ENCODE results near the gene B4GALNT3.

Gene B4GALNT3

GRCh38 chr12:468671-469389 is 9.1 kb downstream of the B4GALNT3 start:
- DNase-seq = no peak

GRCh38 chr12:470133-470532 is 10.4 kb downstream of the B4GALNT3 start:
- DNase-seq = no peak

DNA sequence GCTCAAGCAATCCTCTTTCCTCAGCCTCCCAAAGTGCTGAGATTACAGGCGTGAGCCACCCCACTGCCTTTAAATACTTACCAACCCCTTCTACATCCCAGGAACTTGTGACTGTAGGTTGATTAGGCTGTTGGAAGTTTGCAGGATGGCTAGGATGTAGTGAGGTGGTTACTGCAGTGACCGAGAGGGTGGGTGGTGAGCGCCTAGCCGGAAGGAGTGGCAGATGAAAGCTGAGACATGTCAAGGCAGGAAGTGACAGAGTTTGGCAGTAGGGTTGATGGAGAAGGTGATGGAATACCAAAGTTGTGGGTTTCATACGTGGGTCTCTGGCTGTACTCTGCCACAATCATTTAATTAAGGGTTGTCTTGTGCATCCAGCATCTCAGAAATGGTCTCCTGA is 13.5 kb downstream of the B4GALNT3 start:
- no peak for DNase-seq

GRCh38 chr12:473863-474577 is 14.3 kb downstream of the B4GALNT3 start:
- no peak for DNase-seq

DNA sequence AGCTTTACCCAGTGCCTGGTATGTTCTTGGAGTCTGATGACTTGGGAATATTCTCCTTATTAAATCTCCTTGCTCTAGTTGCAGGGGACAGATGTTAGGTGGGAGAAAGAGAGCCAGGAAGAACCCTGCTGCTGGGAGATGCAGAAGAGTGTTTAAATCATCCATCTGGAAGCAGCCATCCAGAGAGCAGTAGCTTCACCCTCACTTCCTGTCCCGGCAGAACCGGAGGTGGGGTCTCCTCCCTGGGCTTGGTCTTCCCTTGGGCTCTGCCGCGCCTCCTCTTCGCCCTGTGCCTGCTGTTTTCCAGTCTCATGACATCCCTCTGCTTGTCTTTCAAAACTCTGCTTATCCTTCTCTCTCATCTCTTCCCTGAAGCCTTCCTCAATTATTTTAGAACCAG is 15.5 kb downstream of the B4GALNT3 start:
- no peak for DNase-seq

GRCh38 chr12:479161-479560 is 19.4 kb downstream of the B4GALNT3 start:
- no peak for DNase-seq

GRCh38 chr12:480831-481816 is 21.4 kb downstream of the B4GALNT3 start:
- DNase-seq = no peak

DNA sequence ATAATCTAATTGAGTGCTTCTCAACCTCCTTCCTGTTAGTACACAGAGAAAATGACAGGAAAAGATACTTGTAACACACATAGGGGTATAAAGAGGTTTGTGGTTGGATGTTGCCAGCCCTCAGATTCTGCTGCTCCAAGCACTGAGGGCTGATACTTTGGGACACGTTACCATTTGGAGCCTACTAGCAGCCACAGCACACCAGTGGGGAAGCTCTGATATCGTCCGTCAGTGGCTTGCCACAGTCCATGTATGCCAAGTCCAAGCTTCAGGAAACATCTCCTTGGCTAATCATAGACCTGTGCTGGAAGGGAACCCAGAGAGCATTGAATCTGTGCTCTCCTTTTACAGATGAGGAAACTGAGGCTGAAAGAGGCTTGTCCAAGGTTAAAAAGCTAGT is 22.3 kb downstream of the B4GALNT3 start:
- DNase-seq = no peak

DNA sequence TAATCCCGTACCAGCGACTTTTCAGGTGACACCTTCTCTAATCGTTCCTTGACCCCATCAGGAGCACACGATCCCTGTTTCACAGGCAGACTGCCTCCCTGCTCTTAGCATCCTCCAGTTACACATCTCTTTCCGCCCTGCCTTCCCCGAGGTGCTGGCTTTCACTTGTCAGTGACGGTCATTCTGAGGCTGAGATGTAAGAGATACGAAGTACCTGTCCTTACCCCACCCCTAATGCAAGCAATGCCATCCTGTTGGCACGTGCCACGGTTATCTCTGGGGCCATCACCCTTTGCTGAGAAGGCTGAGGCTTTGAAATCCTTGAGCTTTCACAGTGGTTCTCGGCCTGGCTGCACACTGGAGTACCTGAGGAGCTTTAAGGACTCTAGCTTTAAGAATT is 24.4 kb downstream of the B4GALNT3 start:
- DNase-seq = no peak

- DNase-seq = no peak
These were observed 30.5 kb downstream of the B4GALNT3 start for GRCh38 chr12:490260-490659.

GRCh38 chr12:495466-495865 is 35.7 kb downstream of the B4GALNT3 start:
- DNase-seq = no peak

- no peak for DNase-seq
These were observed 37.0 kb downstream of the B4GALNT3 start for GRCh38 chr12:496736-497135.

DNA sequence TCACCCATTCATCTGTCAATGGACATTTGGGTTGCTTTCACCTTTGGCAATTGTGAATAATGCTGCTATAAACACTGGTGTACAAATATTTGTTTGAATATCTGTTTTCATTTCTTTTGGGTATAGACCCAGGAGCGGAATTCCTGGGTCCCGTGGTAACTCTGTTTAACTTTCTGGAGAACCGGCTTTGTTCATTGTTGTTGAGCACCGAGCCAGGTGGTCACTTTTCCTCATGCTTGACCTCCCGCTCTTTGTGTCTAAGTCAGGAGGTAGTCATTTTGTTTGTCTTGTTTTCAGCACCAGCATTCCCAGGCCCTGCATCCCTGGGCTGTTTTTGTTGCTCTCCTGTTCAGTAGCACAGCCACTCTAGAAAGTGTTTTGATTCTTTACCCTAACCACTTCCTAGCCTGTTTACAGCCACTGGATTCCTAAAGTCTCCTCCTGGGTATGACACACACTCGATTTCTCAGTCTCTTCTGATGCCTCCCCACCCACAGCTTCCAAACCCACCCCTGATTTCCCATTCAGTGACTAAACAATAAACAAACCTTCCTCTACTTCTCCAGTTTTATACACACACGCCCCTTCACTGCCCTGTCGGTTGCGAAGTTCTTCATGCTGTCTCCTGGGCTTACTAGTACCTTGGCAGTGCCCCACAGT is 37.9 kb downstream of the B4GALNT3 start:
- DNase-seq = no peak

DNA sequence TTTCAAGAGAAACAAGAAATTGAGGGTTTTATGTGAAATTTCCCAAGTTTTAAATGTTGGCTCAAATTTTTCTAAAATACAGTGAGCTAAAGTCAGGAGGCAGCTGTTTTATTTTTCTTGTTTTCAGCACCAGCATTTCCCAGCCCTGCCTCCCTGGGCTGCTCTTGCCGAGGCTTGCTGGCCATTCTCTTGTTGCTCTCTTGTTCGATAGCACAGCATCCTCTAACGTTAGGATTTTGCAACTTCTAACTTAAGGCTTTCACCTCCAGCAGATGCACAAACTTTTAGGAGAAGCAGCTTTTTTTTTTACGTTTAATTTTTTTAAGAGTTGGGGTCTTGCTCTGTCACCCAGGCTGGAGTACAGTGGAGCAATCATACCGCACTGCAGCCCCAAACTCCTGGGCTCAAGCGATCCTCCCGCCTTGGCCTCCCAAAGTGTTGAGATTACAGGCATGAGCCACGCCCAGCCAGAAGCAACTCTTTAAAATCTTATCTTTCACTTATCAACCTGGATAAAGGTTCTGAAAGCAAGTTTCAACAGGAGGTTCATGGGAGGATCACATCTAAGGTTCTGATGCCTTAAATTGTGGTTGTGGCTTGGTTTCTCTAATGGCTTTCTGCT is 40.2 kb downstream of the B4GALNT3 start:
- DNase-seq = no peak

GRCh38 chr12:501722-502447 is 42.1 kb downstream of the B4GALNT3 start:
- DNase-seq = no peak

DNA sequence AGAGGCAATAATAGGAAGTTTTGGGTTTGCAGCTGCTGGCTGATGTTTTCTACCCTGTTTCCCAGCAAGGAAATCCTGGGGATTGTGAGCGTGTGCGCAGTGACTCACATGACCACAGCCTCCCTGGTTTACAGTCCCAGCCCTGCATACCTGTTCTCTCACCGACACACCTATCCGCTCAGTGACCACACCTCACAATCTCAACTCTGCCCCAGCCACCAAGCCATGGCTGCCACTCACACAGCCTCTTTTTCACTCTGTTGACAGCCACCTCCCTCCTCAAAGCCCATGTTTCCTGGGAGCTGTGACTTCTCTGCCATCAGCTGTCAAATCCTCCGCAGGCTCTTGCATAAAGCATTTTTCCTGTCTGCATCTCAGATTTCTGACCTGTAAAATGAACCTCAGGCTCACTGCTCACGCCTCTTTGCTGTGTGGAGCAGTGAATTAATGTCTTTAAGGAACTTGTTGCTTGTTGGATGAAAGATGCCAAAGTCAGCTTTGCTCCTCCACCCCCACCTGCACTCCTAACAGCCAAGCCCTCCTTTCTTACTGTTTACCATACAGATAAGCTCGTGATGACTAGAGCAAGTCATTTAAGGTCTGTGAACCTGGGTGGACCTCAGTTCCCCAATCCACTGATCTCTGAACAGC is 43.5 kb downstream of the B4GALNT3 start:
- no peak for DNase-seq

DNA sequence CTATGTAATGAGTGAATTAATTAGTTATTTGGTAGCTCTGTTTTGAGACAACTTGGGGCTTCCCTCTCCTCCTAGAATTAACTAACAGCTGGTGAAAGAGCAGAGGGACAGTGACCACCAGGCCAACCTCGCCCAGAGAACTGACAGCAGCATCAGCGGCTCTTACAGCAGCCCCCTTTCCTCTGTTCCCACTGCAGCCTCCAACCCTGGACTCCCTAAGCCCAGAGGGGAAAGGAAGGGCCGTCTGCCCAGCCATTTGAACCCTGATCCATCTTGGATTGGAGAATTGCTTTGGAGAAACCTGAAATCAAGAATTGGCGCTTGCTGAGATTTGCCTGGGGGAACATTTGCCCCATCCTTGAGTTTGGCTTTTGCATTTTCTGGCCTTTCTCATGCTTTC is 45.5 kb downstream of the B4GALNT3 start:
- DNase-seq = no peak

- DNase-seq = no peak
These were observed 47.7 kb downstream of the B4GALNT3 start for GRCh38 chr12:507391-507796.

- DNase-seq = no peak
These were observed 48.4 kb downstream of the B4GALNT3 start for GRCh38 chr12:508145-508544.

- no peak for DNase-seq
These were observed 49.1 kb downstream of the B4GALNT3 start for GRCh38 chr12:508795-509194.

DNA sequence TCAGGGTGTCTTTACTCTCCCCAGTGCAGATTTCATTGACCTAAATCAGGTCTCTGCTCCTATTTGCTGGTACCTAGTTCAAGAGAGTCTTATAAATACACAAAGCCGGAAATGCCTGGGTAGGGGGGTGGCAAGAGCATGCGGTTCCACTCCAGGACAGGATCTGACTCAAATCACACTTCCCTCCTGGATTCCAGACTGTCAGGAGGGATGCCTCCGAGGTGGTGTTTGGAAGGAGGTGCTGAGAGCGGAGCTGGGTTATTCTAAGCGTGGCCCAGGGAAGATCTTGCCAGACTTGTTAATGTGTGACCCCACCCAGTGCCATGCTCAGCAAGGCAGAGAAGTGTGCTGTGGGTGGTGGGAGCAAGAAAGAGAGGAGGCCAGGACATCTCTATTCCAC is 49.8 kb downstream of the B4GALNT3 start:
- peak; percentile 63 to 67 for DNase-seq

All from SW 1271 (cell line).